Putamen (tissue), 1 donor: ENCODE measurements around the gene QTRT2.
A peak's percentile ranks its signal among the peaks of the same experiment; 100 is the strongest.

Source experiments
- DNase-seq: peaks from one replicate; pipeline ENCODE4 v3.0.0-alpha.2; 2016; ENCODE audit warnings: low spot score

Gene QTRT2

GRCh38 chr3:114056130-114057010 lies at the start of gene QTRT2, which contains the start of gene CCDC191:
Gene QTRT2, plus strand, starts transcription at chr3:114056737. Its CDS starts 8,521 bp downstream, at chr3:114065258.
Gene CCDC191, minus strand, starts transcription at chr3:114056526. Its CDS starts 60 bp downstream, at chr3:114056466.
- DNase-seq: peak; percentile 99

DNA sequence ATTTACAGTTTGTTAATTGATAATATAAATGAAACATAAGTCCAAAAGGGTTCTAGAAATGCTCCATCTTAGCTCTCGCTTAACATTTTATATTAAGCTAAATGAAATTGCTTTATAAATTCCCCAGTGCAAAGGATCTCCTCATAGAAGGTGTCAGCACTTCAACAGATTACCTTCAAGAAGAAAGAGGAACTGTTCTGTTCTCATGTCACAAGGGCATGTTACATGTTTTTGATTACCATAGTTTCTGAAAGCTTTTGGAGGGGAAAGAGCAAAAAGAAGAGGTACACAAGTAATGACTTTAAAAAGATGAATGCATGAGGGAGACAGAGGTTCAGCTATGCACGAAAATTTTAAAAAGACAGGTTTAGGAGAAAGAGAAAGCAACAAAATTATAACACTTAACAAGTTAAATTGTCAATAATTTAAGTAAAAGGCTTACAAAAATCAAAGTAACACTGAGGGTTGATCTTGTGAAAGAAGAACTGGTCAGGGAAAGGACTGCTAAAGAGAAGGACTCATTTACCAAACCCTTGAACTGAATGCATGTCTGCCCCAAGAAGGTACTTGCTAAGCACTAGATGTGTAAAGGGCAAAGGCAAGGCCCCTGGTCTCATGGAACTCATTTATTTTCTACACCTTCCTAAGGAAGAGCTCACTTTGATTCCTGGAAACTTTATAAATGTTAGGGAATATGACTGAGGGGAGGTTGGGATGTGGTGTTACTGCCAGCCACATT lies 45.3 kb upstream of the QTRT2 start:
- DNase-seq: no peak

DNA sequence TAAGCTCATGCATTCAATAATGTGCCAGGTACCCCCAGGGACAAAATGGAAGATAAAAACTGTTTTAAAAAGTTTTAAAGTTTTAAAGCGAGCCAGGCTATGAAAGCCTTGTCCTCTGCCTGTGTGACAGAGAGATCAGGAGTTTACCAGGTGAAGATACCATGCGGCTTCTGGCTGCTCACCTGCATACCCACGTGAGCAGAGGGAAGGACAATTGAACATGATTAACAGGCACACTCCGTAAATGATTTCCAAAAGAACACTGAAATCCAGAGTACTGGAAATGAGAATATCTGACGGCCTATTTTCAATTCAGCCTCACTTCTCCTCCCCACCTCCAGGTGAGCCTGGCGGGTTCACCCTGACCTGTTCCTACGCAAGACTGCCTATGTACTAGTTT lies 42.3 kb upstream of the QTRT2 start:
- no peak for DNase-seq

DNA sequence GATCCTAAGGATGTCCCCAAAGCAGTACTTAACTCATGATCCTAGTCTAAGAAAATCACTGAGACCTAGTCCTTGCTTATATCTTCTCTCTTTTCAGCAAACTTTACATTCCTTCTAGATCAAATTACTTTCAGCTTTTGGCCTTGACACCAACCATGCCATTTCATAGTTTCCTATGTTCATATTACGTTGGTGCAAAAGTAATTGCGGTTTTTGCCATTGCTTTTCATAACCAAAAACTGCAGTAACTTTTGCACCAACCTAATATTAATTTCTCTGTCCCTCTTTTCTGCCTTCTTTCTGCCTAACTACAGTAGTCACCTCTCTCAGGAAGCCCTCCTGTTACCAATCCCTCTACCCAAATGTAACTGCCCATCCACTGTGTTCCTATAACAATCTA lies 37.1 kb upstream of the QTRT2 start:
- no peak for DNase-seq

- DNase-seq: no peak
These were observed 35.6 kb upstream of the QTRT2 start for GRCh38 chr3:114020907-114021306.

GRCh38 chr3:114022145-114022802 lies 34.3 kb upstream of the QTRT2 start:
- peak; percentile 82 for DNase-seq

DNA sequence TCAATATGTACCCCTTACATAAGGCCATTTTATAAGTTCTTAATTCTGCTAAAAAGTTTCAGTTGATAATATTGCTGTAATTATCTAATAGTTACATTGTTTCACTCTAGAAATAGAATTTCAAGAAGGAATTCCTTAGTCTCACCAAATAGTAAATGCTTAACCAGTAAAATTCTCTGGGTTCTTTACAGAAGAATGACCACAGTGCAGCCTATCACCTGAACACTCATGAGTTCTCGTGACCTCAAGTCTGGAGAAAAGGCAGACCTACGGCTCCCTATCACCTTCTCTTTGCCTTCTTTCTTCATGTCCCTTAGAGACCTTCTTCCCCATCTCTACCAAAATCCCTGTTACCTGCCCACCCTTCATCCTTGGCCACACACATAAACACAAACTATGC lies 31.1 kb upstream of the QTRT2 start:
- no peak for DNase-seq

DNA sequence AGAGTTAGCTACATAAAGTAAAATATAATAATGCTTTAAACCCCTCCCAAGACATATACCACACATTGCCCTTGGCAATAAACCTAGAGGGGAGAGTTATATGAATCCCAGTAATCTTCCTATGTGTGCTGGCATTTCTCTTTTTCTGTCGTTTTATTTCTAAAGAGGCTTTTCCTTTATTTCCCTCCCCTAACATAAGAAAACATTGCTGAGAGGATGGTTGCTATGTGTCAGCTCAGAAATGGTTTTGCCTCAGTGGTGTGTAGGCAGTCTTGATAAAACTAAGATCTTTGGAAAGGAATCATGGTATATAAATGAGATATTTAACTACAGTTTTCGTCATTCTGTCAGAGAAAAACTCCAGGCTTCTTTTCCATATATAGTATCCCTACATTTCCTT lies 30.2 kb upstream of the QTRT2 start:
- peak; percentile 43 for DNase-seq

DNA sequence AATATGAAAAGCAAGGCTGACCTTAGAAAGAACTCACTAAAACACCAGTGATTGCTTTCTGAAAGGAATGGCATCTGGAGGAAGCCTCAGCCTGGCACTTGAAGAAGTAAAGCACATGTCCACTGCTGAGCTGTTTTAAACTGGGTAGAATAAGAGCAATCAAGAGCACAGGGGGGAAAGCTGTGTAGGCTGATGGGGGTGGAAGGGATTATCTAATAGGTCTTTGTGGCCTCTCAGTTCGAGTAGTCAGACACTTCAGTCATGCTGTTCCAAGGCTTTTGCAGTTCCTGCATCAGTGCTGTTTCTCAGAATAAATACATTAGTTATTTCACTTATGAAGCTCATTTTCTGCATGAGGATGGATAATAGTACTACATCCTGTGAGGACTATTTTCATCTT lies 22.8 kb upstream of the QTRT2 start:
- no peak for DNase-seq

DNA sequence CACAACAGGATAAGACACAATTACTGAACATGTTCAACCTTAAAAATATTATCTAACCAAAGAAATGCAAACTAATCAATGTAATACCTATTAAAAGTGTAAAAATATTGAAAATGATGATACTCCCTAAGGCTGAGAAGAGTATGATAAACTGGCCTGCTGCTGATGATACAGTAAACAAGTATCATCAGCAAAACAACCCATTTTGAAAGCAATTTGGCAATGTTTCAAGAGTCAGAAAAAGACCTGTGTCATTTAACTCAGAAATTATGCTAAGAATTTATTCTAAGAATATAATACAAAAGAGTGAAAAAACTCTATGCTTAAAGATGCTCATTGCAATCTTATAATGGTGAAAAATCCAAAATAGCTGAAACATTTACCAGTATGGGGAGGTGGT lies 22.3 kb upstream of the QTRT2 start:
- DNase-seq: no peak

DNA sequence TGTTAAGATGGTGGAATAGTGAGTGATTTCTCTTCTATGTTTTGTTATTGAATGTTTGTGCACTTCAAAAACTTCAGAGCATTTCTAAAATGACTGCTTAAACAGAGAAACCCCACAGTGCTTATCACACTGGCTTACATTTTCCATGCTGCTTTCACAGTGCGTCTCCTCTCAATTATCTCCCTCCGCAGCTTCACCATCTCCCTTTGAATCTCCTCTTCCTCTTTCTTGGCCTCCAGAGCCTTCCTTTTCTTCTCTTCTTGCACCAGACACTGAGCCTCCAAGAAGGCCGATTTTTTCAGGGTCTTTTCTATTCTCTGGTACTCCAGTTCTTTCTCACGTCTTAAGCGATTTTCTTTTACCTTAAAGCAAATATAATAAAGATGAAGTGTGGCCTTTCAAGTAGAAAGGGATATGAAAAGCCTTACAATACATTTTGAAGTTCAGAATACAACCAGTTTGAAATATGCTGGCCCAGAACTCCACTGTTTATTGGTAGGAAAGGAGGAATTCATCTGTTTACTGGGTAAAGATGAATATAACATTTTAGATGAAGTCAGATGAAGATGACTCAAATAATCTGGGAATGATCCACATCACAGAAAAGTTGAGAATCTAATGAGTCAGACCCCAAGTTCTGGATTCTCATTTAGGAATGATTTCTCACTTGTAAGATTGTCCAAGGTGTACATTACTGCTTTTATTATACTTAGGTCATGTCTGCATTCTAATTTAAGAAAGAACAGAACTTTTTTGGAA lies 21.6 kb upstream of the QTRT2 start:
- no peak for DNase-seq

- DNase-seq: no peak
These were observed 20.6 kb upstream of the QTRT2 start for GRCh38 chr3:114035896-114036295.

DNA sequence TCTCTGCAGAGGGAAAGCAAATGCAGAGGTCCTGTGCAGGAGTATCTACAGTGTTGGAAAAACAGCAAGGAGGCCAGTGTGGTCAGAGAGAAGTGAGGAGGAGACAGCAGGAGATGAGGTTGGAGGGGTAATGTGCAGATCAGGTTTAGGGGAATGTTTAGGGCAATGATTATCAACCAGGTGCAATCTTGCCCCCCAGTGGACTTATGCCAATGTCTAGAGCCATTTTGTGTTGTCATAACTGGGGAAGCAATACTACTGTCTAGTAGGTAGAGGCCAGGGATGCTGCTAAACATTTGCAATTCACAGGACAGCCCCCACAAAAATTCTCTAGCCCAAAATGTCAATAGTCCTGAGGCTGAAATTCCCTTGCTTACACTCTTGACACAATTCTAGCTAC lies 13.3 kb upstream of the QTRT2 start:
- no peak for DNase-seq

DNA sequence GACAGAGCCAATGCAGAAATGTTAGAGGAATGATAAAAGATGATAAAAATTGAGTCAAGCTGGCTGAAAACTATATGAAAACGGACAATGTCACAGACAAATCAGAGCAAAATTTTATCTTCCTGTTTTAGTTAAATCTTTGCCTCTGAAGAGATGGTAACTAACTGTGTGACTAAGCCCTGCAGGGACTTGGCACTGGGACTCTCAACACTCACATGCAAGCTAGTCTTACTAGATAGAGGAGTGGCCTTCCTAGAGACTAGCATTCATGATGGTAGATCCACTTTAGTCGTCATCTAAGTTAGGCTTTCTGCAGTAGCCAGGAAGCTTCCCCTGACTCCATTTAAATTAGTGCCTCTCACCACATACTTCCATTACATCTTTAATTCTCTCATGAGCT lies 4.3 kb upstream of the QTRT2 start:
- DNase-seq: no peak

DNA sequence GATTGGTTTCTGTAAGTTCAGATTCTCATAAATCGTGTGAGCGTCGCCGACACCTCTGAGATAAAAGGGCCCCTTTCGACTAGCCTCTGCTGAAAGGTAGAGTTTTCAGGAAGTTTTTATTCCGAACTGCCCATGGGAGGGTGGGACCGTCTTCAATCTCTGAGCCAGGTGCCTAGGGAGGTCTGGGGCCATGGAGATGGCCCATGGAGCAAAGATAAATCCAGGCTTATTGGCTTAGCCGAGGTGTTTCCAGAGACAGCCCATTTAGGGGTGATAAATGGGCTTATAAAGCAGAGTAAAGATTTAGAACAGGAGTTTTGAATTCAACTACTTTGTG lies 442 bp downstream of the QTRT2 start:
- no peak for DNase-seq

DNA sequence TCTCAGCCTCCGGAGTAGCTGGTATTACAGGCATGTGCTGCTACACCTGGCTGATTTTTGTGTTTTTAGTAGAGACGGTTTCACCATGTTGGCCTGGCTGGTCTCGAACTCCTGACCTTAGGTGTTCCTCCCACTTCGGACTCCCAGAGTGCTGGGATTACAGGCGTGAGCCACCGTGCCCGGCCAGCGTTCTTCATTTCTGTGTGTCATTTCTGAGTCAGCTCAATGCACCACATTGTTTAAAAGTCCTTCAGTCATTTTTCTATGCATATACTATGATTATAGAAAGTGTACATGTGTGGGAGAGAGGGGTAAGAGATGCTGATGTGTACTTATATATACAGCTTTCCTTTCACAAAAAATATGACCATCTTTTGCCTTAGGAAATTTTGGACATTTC lies 2.1 kb downstream of the QTRT2 start:
- DNase-seq: no peak

GRCh38 chr3:114060906-114061655 lies 4.5 kb downstream of the QTRT2 start:
- no peak for DNase-seq

GRCh38 chr3:114067804-114068203 lies 11.3 kb downstream of the QTRT2 start:
- no peak for DNase-seq

DNA sequence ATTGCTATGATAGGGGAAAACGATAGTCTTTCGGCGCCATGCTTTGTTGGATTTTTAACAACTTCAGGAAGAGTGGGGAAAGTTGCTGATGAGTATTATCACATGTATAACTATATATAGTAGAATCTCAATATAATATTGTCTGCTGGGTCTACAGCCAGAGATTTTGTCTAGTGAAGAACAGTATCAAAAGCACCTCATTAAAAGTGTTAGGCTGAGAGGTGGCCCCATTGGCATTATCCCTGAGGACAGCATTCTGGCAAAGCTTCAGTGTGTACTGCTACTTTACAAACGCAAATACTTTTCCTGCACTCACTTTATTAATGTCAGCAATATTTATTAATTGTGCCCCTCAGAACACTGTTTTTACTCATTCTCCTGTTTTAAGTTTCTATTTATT lies 11.8 kb downstream of the QTRT2 start:
- DNase-seq: no peak

DNA sequence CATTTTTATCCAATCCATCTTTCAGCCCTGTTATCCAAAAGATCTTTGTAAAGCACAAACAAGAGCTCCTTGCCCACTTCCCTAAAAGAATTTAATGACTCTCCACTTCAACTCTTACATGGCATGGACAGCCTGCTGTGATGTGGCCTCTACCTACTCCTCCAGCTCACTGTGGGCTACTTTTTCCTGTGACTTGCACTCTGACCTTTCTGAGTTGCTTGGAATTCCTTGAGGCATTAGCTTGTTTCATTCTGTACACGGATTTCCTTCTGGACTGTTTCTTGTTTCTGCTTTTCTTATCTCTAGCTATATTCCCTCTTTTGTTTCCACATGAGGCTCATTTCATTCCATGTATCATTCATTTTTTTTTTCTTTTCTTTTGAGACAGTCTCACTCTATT lies 15.2 kb downstream of the QTRT2 start:
- DNase-seq: no peak

DNA sequence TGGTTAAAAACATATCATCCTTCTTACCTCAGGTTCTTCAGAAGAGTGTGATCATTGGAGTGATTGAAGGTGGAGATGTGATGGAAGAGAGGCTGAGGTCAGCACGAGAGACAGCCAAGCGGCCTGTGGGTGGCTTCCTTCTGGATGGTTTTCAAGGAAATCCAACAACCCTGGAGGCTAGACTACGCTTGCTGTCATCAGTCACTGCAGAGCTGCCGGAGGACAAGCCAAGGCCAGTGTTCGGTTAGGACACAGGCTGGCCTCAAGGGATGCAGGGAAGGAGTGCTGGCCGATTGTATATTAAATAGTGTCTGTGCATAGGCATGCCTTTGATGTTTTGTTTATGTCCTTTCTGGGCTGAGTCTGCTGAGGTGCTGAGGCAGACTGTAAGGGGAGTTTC lies 20.2 kb downstream of the QTRT2 start:
- DNase-seq: no peak
